GM23338 (cell line): ENCODE measurements around the gene SLC26A11. TPM values are rescaled to one million over a fixed set of nuclear protein-coding genes. Genes with fewer than 3 reads are reported as not detected.

ENCODE experiments used
- ATAC-seq: fragments of 200-7000 bp; cut with Tn5 transposase; 3 replicates; pipeline ENCODE4 v1.9.1; 2020
- DNase-seq: peaks from one replicate; pipeline ENCODE4 v3.0.0-alpha.2; 2015; ENCODE audit warnings: low spot score
- H2AFZ ChIP-seq: fragments of 200-600 bp; sonication (generic); 2 replicates; pipeline ENCODE4 v1.8.0; 2016; ENCODE audit warnings: antibody characterized with exemption, mild to moderate bottlenecking, moderate library complexity
- H3F3A ChIP-seq: fragments of 200-600 bp; sonication (generic); replicated peaks from 2 replicates; pipeline ENCODE4 v1.8.0; 2017; ENCODE audit warnings: antibody characterized with exemption, mixed run types, low read depth
- H3K27ac ChIP-seq: fragments of 200-600 bp; sonication (generic); 2 replicates; pipeline ENCODE4 v1.6.1; 2016; ENCODE audit warnings: low read depth
- H3K27me3 ChIP-seq: fragments of 200-600 bp; sonication (generic); 2 replicates; pipeline ENCODE4 v1.8.0; 2016; ENCODE audit warnings: mild to moderate bottlenecking, mixed run types, moderate library complexity; ENCODE audit not compliant: insufficient read depth
- H3K36me3 ChIP-seq: fragments of 200-600 bp; sonication (generic); 2 replicates; pipeline ENCODE4 v1.8.0; 2016; ENCODE audit warnings: mild to moderate bottlenecking; ENCODE audit not compliant: insufficient read depth
- H3K4me1 ChIP-seq: fragments of 200-600 bp; sonication (generic); 2 replicates; pipeline ENCODE4 v1.8.0; 2016; ENCODE audit warnings: mild to moderate bottlenecking, moderate library complexity; ENCODE audit not compliant: insufficient read depth
- H3K4me2 ChIP-seq: fragments of 200-600 bp; sonication (generic); 2 replicates; pipeline ENCODE4 v1.7.1; 2017; ENCODE audit warnings: mixed run types
- H3K4me3 ChIP-seq: fragments of 200-600 bp; sonication (generic); 2 replicates; pipeline ENCODE4 v1.6.1; 2016; ENCODE audit warnings: mixed run types
- H3K79me2 ChIP-seq: fragments of 200-600 bp; sonication (generic); replicated peaks from 2 replicates; pipeline ENCODE4 v1.8.0; 2017; ENCODE audit warnings: mild to moderate bottlenecking; ENCODE audit not compliant: insufficient read depth
- H3K9me2 ChIP-seq: fragments of 200-600 bp; sonication (generic); 2 replicates; pipeline ENCODE4 v1.8.0; 2017; ENCODE audit not compliant: insufficient read depth
- H4K20me1 ChIP-seq: fragments of 200-600 bp; sonication (generic); replicated peaks from 2 replicates; pipeline ENCODE4 v1.8.0; 2017; ENCODE audit warnings: mild to moderate bottlenecking; ENCODE audit not compliant: insufficient read depth
- H3K27ac Mint-ChIP-seq: 2 replicates; pipeline ENCODE4 v1.8.0; 2020; ENCODE audit warnings: inconsistent platforms, mild to moderate bottlenecking, moderate library complexity, mixed read lengths
- H3K27me3 Mint-ChIP-seq: 3 replicates; pipeline ENCODE4 v1.8.0; 2022; ENCODE audit warnings: low read depth, mild to moderate bottlenecking, moderate library complexity, mixed read lengths, inconsistent platforms; ENCODE audit not compliant: insufficient read depth, poor library complexity
- H3K36me3 Mint-ChIP-seq: 3 replicates; pipeline ENCODE4 v1.8.0; 2021; ENCODE audit warnings: low read depth, mild to moderate bottlenecking, inconsistent platforms, moderate library complexity, mixed read lengths
- H3K4me1 Mint-ChIP-seq: 3 replicates; pipeline ENCODE4 v1.8.0; 2020; ENCODE audit warnings: mild to moderate bottlenecking, inconsistent platforms, mixed read lengths
- H3K4me3 Mint-ChIP-seq: 3 replicates; pipeline ENCODE4 v1.8.0; 2021; ENCODE audit warnings: moderate library complexity, mild to moderate bottlenecking, inconsistent platforms, mixed read lengths
- H3K9me3 Mint-ChIP-seq: 3 replicates; pipeline ENCODE4 v1.8.0; 2020; ENCODE audit warnings: moderate library complexity, mild to moderate bottlenecking, inconsistent platforms, mixed read lengths
- EZH2phosphoT487 ChIP-seq: fragments of 200-600 bp; sonication (generic); IDR thresholded peaks from one replicate; pipeline ENCODE4 v1.8.1; 2018; ENCODE audit warnings: antibody characterized with exemption; ENCODE audit not compliant: unreplicated experiment
- NANOG ChIP-seq: IDR thresholded peaks from 2 replicates; pipeline ENCODE4 v1.6.1; 2016; ENCODE audit warnings: antibody characterized with exemption, borderline replicate concordance
- STAT1 ChIP-seq: IDR thresholded peaks from one replicate; pipeline ENCODE4 v1.6.1; 2016; ENCODE audit warnings: antibody characterized with exemption; ENCODE audit not compliant: unreplicated experiment
- polyA plus RNA-seq: library from polyadenylated mRNA; unstranded; fragments of >200 nt; fragmentation: Nextera tagmentation; extraction: Ambion mirVana; gene quantifications from 2 replicates; pipeline ENCODE4 v1.2.1, GENCODE V29; 2016
- total RNA-seq: library from RNA; depleted of rRNA; stranded (reverse); fragments of >200 nt; shearing (Covaris generic); gene quantifications from 2 replicates; pipeline ENCODE4 v1.2.3, GENCODE V29; 2014
- TF ChIP-seq, protein P1 (sequence below): fragments of 250-450 bp; sonication (Bioruptor Pico); IDR thresholded peaks from 2 replicates; pipeline ENCODE4 v1.5.0; 2020; ENCODE audit warnings: mild to moderate bottlenecking, moderate library complexity
- TF ChIP-seq, protein P2 (sequence below), 2 experiments: fragments of 200-600 bp in 1 of 2; sonication (generic) in 1 of 2; conservative IDR thresholded peaks; 2 replicates each; pipeline versions ENCODE4 v1.5.1 to v1.6.1; 2016 to 2017; ENCODE audit warnings: antibody characterized with exemption in 2 of 2, low read depth in 2 of 2, mild to moderate bottlenecking in 2 of 2, moderate library complexity in 1 of 2

The SLC26A11 gene
- total and polyA plus RNA-seq, 2 experiments from 2014 or later, result 10.9 to 23.0 TPM

DNA sequence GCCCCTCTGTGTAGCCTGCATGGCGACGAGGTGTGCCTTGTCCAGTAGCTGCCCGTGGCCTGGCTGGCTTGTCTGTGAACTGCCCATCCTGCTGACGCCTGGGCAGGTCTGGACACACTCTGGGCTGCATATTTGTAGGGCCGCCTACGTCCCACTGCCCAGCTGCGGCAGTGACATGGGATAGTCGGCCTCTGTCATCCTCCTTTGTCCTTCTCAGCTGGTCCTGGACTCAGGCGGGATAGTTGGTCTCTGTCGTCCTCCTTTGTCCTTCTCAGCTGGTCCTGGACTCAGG lies 35.9 kb upstream of the SLC26A11 start (continued):
- TF ChIP-seq, protein P1, sequence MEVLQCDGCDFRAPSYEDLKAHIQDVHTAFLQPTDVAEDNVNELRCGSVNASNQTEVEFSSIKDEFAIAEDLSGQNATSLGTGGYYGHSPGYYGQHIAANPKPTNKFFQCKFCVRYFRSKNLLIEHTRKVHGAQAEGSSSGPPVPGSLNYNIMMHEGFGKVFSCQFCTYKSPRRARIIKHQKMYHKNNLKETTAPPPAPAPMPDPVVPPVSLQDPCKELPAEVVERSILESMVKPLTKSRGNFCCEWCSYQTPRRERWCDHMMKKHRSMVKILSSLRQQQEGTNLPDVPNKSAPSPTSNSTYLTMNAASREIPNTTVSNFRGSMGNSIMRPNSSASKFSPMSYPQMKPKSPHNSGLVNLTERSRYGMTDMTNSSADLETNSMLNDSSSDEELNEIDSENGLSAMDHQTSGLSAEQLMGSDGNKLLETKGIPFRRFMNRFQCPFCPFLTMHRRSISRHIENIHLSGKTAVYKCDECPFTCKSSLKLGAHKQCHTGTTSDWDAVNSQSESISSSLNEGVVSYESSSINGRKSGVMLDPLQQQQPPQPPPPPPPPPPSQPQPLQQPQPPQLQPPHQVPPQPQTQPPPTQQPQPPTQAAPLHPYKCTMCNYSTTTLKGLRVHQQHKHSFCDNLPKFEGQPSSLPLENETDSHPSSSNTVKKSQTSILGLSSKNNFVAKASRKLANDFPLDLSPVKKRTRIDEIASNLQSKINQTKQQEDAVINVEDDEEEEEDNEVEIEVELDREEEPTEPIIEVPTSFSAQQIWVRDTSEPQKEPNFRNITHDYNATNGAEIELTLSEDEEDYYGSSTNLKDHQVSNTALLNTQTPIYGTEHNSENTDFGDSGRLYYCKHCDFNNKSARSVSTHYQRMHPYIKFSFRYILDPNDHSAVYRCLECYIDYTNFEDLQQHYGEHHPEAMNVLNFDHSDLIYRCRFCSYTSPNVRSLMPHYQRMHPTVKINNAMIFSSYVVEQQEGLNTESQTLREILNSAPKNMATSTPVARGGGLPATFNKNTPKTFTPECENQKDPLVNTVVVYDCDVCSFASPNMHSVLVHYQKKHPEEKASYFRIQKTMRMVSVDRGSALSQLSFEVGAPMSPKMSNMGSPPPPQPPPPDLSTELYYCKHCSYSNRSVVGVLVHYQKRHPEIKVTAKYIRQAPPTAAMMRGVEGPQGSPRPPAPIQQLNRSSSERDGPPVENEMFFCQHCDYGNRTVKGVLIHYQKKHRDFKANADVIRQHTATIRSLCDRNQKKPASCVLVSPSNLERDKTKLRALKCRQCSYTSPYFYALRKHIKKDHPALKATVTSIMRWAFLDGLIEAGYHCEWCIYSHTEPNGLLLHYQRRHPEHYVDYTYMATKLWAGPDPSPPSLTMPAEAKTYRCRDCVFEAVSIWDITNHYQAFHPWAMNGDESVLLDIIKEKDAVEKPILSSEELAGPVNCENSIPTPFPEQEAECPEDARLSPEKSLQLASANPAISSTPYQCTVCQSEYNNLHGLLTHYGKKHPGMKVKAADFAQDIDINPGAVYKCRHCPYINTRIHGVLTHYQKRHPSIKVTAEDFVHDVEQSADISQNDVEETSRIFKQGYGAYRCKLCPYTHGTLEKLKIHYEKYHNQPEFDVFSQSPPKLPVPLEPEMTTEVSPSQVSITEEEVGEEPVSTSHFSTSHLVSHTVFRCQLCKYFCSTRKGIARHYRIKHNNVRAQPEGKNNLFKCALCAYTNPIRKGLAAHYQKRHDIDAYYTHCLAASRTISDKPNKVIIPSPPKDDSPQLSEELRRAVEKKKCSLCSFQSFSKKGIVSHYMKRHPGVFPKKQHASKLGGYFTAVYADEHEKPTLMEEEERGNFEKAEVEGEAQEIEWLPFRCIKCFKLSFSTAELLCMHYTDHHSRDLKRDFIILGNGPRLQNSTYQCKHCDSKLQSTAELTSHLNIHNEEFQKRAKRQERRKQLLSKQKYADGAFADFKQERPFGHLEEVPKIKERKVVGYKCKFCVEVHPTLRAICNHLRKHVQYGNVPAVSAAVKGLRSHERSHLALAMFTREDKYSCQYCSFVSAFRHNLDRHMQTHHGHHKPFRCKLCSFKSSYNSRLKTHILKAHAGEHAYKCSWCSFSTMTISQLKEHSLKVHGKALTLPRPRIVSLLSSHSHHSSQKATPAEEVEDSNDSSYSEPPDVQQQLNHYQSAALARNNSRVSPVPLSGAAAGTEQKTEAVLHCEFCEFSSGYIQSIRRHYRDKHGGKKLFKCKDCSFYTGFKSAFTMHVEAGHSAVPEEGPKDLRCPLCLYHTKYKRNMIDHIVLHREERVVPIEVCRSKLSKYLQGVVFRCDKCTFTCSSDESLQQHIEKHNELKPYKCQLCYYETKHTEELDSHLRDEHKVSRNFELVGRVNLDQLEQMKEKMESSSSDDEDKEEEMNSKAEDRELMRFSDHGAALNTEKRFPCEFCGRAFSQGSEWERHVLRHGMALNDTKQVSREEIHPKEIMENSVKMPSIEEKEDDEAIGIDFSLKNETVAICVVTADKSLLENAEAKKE, result no peak
- TF ChIP-seq NANOG (no peak), STAT1 (no peak)
- TF ChIP-seq, protein P2, sequence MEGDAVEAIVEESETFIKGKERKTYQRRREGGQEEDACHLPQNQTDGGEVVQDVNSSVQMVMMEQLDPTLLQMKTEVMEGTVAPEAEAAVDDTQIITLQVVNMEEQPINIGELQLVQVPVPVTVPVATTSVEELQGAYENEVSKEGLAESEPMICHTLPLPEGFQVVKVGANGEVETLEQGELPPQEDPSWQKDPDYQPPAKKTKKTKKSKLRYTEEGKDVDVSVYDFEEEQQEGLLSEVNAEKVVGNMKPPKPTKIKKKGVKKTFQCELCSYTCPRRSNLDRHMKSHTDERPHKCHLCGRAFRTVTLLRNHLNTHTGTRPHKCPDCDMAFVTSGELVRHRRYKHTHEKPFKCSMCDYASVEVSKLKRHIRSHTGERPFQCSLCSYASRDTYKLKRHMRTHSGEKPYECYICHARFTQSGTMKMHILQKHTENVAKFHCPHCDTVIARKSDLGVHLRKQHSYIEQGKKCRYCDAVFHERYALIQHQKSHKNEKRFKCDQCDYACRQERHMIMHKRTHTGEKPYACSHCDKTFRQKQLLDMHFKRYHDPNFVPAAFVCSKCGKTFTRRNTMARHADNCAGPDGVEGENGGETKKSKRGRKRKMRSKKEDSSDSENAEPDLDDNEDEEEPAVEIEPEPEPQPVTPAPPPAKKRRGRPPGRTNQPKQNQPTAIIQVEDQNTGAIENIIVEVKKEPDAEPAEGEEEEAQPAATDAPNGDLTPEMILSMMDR (conservative IDR thresholded peaks at IDR 0.05; ENCODE audit: low read depth in 2 of 2), result no peak

DNA sequence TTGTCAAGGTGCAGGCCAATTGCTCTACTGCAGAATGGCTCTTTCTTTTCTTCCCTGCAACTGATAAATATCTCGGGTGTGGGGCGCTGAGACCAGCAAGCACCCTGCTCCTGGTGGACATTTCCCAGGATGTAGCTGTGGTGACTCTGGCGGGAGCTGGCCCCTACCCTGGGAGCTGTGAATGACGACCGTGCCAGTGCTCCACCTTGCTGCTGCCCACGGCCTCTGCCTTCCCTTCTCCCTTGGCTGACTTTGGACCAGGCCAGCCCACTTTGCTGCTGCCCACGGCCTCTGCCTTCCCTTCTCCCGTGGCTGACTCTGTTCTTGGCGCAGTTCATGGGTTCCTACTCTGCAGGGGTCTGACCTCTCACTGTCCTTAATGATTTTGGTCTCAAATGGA lies 34.3 kb upstream of the SLC26A11 start:
- no peak overlapping the region for H3K4me3 ChIP-seq
- no peaks in the 10 kb centered on the region for H3K27me3 ChIP-seq
- H3K4me1 ChIP-seq, result no peaks in the 10 kb centered on the region
- no peak for ATAC-seq
- no peaks in the 10 kb centered on the region for H3K79me2 ChIP-seq
- no peaks in the 10 kb centered on the region for H3K9me2 ChIP-seq
- no peak for DNase-seq
- TF ChIP-seq EZH2phosphoT487, result no peak
- TF ChIP-seq, protein P2 (conservative IDR thresholded peaks at IDR 0.05; ENCODE audit: low read depth in 2 of 2), result 0 out of 4 replicates have a peak, but pooled peaks of 1 of the 2 experiments have one; percentile 6
- no peak overlapping the region for H3K27ac ChIP-seq
- H3F3A ChIP-seq, result no peaks in the 10 kb centered on the region
- no peak overlapping the region for H2AFZ ChIP-seq
- peaks cover under 1% of the 10 kb centered on the region; the same call in 1 of the 3 replicates for H3K4me1 Mint-ChIP-seq
- H4K20me1 ChIP-seq, result no peaks in the 10 kb centered on the region
- peaks cover 16% of the 10 kb centered on the region for H3K27me3 Mint-ChIP-seq
- H3K36me3 ChIP-seq, result no peaks in the 10 kb centered on the region
- H3K4me3 Mint-ChIP-seq, result no peak overlapping the region
- no peak overlapping the region for H3K27ac Mint-ChIP-seq
- H3K9me3 Mint-ChIP-seq, result no peaks in the 10 kb centered on the region
- H3K36me3 Mint-ChIP-seq, result no peaks in the 10 kb centered on the region
- H3K4me2 ChIP-seq, result no peak overlapping the region
